Activated CD4-positive, alpha-beta T cell treated with anti-CD3 and anti-CD28 coated beads, Interleukin-2, amount 50 U/mL, for 4 hours (primary cell): ENCODE data around the gene FHIT.

Experiments
- DNase-seq, 2 experiments: peaks; one replicate each; pipeline ENCODE4 v3.0.0-alpha.2; 2020

Gene FHIT

GRCh38 chr3:59769127-59769750 lies 1482.0 kb downstream of the FHIT start:
- DNase-seq, result no peak

- DNase-seq, result no peak
These were observed 1484.9 kb downstream of the FHIT start for GRCh38 chr3:59766200-59766872.

GRCh38 chr3:59764171-59764570 lies 1487.1 kb downstream of the FHIT start:
- DNase-seq, result no peak

GRCh38 chr3:59762941-59763340 lies 1488.3 kb downstream of the FHIT start:
- no peak for DNase-seq

- no peak for DNase-seq
These were observed 1491.8 kb downstream of the FHIT start for GRCh38 chr3:59759298-59760031.

- DNase-seq, result no peak
These were observed 1492.6 kb downstream of the FHIT start for GRCh38 chr3:59758672-59759071.

- no peak for DNase-seq
These were observed 1494.3 kb downstream of the FHIT start for GRCh38 chr3:59756934-59757333.

GRCh38 chr3:59754456-59755129 lies 1496.7 kb downstream of the FHIT start:
- DNase-seq, result no peak

- no peak for DNase-seq
These were observed 1497.3 kb downstream of the FHIT start for GRCh38 chr3:59753808-59754450.

GRCh38 chr3:59752925-59753324 lies 1498.3 kb downstream of the FHIT start:
- no peak for DNase-seq

GRCh38 chr3:59751606-59752005 lies 1499.6 kb downstream of the FHIT start:
- no peak for DNase-seq

GRCh38 chr3:59750391-59750790 lies 1500.9 kb downstream of the FHIT start:
- DNase-seq, result no peak

- no peak for DNase-seq
These were observed 1502.0 kb downstream of the FHIT start for GRCh38 chr3:59749291-59749690.

- DNase-seq, result no peak
These were observed 1504.7 kb downstream of the FHIT start for GRCh38 chr3:59746585-59746984.

- no peak for DNase-seq
These were observed 1514.0 kb downstream of the FHIT start for GRCh38 chr3:59737241-59737640.

- no peak for DNase-seq
These were observed 1517.2 kb downstream of the FHIT start for GRCh38 chr3:59734061-59734460.

- no peak for DNase-seq
These were observed 1518.0 kb downstream of the FHIT start for GRCh38 chr3:59733041-59733809.

- DNase-seq, result no peak
These were observed 1519.3 kb downstream of the FHIT start for GRCh38 chr3:59731943-59732342.

- DNase-seq, result no peak
These were observed 1520.7 kb downstream of the FHIT start for GRCh38 chr3:59730591-59730990.

GRCh38 chr3:59728587-59728908 lies 1522.7 kb downstream of the FHIT start:
- no peak for DNase-seq

GRCh38 chr3:59727902-59728586 lies 1523.2 kb downstream of the FHIT start:
- DNase-seq, result no peak

- DNase-seq, result no peak
These were observed 1525.0 kb downstream of the FHIT start for GRCh38 chr3:59726279-59726678.
